NCI-H187 (cell line): ENCODE results near the gene SUSD5.

ENCODE experiments used
- DNase-seq, 2 experiments: peaks; one replicate each; lab custom pipeline; 2025; lab: John Stamatoyannopoulos, UW

The SUSD5 gene

DNA sequence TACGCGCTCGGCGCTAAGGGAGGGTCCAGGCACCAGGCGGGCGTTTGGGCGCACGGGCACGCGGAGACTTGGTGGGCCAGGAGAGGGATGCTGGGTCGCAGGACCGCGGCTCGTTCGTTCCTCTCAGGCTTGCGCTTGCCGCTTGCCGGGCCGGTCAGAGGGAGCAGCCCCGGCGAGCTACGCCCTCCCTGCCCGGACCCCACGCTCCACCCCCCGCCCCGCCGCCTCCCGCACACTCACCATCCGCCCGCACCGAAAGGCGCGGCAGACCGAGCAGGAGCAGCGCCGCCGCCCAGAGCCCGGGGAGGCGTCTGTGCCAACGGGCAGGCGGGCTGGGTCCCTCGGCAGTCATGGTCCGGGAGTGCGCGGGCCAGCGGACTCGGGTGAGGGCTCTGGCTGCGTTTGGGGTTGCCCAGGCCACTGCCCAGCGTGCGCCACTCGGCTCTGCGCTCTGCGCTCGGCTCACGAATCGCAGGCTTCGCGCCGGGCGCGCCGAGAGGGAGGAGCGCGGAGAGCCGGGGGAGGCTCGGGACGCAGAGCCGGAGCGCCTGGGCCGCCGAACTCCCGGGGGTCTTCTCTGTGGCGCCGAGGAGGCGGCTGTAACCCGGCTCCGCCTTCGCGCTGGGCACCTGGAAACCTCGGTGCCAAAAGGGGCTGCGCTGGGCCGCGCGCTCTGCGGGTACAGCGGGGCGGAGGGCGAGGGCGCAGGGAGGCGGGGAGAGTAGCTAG lies at the start of gene SUSD5:
TSS of gene SUSD5 (minus strand) at position 365 of the 729 bp plus-strand sequence. CDS start at position 352, 13 bp downstream.
- no peak for DNase-seq

DNA sequence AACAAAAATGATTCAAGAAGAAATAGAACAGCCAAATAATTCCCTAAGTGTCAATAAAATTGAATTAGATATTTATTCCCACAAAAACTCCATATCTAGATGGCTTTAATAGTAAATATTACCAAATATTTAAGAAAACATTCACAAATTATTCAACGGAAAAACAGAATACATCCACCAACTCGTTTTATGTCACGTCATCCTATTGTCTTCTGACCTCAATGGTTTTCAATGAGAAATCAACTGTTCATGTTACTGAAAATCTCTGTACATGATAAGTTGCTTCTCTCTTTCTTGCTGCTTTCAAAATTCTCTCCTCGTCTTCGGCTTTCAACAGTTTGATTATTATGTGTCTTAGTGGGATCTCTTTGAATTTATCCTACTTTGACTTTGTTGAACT lies 41.5 kb upstream of the SUSD5 start:
- DNase-seq, result no peak

DNA sequence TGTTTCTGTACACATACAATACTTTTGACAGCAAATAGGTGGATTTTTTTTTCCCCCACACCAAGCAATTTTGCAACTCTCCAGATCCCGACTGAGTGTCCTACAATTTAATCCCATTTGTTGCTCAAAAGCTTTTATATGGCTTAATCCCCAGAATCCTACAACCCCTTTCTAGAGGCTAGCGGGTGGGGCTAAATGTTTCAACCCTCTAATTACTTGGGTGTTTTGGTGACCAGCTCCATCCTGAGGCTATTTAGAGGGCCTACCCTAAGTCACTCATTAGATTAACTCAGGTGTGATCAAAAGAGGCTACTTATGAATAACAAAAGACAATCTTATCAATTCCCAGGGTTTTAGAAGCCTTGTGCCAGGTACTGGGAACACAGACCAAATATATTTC lies 37.6 kb upstream of the SUSD5 start:
- DNase-seq, result no peak

DNA sequence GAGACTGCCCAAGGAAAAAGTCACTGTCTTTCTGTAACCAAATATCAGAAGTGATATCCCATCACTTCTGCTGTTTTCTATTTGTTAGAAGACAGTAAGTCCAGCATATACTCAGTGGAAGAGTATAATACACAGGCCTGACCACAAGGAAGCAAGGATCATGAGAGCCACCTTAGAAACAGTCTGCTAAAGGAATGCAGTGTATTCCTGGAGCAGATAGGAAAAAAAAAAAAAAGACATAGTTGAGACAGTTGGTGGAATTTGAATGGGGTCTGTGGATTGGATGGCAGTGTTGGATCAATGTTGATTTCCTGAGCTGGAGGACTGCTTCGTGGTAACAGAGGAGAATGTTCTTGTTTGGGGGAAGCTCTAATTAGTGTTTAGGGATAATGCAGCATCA lies 32.1 kb upstream of the SUSD5 start:
- no peak for DNase-seq

DNA sequence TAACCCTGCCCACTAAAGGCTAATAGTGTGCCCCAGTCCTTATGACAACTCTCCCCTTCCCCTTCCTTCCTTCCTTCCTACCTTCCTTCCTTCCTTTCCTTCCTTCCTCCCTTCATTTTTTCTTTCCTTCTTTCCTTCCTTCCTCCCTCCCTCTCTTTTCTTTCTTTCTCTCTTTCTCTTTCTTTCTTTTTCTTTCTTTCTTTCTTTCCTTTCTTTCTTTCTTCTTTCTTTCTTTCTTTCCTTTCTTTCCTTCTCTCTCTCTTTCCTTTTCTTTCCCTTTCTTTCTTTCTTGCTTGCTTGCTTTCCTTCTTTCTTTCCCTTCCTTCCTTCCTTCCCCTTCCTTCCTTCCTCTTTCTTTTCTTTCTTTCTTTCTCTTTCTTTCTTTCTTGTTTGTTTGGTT lies 28.2 kb upstream of the SUSD5 start:
- DNase-seq, result no peak

DNA sequence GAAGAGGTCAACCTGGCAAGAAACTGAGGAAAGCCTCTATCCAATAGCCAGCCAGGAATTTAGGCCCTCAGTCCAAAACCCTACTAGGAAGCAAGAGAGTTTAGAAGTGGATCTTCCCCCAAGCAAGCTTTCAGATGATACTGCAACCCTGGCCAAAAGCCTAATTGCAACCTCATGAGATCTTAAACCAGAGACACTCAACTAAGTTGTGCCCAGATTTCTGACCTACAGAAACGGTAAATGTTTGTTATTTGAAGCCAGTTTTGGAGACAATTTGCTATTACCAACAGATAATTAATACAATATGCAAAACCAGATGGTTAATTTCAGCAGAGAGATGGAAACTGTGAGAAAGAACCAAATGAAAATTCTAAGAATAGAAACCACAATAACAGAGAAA lies 21.7 kb upstream of the SUSD5 start:
- no peak for DNase-seq

DNA sequence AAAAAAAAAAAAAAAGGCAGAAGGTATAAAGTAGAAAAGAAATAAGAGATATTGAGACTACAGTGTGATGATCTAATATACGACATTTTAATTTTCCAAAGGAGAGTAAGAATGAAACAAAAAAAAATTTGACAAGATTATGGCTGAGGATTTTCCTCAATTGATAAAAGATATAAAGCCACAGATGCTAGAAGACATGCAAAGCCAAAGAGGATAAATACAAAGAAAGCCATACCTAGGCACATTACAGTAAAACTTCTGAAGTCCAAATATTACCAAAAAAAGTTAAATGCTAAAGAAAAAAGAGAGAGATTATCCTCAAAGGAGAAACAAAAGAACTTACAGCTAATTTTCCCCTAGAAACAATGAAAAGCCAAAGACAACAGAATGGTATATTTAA lies 20.3 kb upstream of the SUSD5 start:
- DNase-seq, result no peak

DNA sequence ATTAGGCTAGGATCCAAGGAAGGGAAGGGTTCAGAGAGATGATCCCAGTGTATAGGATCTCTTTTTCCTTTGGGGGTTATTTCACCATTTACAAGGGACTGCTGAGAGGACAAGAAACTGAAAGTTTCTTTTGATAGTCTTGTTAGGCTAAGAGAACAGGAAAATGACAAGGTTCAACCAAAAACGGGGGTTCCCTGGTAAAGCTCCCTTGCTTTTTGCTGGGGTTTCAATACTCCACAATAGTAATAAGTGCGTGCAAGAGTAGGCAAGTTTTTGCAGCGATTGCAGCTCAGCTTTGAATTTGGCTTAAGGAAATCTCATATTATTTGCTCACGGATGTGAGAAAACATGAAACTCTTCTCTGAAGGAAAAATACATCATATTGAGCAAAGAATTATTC lies 18.8 kb upstream of the SUSD5 start:
- no peak for DNase-seq

DNA sequence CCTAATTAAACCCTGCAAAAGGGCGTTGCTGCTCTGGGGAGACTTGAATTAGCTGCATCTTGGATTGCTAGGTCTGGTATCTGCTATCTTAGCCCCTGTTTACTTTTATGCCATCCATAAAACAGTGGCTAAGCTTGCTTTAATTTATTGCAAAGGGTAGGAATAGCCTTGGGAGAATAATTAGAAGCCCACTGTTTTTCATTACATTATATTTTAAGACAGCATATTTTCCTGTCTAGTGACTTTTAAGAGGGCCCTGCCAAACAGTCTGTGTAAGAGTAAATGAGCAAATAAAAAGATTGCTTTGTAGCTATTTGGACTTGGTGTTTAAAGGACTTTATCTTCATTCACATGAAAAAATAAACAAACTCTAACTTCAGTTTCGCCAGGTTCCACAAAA lies 17.4 kb upstream of the SUSD5 start:
- DNase-seq, result no peak

DNA sequence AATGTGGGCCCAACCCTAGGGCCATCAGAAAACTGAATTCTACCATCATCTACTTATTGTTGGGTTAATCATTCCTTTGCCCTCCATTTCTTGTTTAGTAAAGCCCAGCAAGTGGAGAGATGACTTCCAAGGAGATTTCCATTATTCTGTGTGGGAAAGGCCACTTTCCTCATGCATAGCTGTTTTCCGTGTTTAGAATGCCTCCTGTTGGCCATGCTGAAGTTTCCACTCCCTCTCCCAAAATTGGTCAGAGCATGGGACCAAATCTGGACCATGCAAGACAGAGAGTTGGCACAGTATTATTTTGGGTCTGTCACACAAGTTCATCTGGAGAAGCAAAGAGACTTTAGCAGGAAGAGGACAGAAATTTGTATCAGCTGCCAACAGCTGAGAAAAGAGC lies 15.3 kb upstream of the SUSD5 start:
- no peak for DNase-seq

DNA sequence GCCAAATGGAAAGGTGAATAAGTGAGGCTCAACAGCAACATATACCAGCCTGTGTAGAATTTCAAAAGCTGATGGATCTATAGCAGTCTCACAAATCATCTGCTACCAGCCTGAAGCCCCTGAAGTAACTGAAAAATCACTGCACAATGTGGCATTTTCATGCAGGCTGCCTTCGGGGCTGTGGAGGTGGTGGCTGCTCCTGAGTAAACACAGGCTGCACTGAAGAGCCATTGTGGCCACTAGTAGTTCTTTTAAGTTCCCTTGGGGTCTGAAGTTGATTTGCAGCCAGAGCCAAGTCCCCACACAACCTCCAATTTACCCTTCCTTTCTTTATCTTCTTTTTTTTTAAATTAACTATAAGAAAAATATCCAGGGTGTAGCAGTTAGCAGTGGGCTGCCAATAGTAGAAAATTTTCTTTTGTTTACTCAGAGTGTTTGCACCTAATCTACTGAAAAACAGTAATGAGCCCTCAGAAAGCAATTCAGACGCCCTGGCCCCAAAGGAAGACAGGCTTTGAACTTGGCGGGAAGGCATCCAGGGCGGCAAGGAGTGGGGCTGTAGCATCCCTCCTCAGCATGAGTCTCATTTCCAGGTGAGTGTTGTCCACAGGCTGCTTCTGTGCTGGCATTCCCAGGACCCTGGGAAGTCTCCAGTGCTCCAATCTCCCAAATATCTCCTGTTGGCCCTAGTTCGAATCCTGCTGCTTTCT lies 13.3 kb upstream of the SUSD5 start:
- DNase-seq, result peak; percentile 19 to 29

DNA sequence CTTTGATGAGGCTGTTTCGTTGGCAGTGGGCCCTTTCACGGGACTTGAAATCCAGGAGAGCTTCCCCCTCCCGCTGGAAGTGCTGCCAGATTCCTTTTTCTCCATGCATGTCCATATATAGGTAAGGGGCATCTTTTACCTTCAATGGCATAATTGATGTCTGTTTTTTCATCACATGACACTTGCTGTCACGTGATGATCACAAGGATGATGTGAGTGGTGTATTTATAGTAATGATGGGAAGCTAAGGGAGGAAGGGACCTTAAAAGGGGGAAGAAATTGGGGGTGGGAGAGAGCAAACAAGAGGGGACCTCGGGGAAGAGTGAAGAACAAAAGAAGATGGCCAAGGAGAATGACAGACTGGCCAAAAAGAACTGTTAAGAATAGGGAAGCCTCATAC lies 11.3 kb upstream of the SUSD5 start:
- DNase-seq, result no peak

DNA sequence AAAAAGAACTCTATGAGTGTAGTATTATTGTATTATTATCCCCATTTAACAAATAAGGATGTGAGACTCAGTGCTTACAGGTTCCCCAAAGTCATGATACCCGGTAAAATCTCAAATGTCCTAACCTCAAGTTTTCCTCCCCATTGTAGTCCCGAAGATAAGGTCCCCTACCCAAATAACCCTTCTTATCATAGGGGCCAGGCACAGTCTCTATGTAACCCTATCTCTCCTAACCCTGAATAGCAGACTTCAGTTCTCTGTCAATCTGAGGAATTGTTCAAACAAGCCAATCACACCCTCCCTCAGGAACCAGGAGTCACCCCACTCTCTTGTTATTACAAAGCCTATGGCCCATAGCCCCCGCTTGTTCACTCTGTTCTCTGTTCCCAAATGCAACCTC lies 10.5 kb upstream of the SUSD5 start:
- DNase-seq, result no peak

DNA sequence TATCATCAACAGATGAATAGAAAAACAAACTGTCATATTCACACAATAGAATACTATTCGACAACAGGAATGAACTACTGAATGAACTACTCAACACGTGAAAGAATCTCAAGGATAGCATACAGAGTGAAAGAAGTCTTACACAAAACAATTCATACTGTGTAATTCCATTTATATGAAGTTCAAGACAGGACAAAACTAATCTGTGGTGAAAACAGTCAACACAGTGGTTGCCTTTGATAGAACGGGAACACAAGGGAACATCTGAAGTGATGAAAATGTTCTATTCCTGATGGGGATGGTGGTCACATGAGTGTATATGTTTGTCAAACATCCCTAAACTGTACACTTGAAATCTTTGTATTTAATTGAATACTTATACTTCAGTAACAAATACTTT lies 2.6 kb upstream of the SUSD5 start:
- DNase-seq, result no peak

DNA sequence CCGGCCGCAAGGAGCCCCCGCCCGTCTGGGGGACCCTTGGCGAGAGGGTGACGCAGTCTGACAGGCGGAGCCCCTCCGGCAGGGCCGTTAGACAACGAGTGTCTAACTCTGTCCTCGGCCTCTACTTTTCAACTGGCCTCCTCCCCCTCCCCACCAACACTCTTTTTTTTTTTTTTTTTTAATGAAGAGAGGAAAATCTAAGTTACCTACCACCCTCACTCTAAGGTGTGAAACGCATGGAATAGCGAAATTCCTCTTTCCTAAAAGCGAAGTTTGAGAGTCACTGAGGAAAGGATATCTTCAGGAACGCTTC lies 521 bp upstream of the SUSD5 start:
- DNase-seq, result no peak

DNA sequence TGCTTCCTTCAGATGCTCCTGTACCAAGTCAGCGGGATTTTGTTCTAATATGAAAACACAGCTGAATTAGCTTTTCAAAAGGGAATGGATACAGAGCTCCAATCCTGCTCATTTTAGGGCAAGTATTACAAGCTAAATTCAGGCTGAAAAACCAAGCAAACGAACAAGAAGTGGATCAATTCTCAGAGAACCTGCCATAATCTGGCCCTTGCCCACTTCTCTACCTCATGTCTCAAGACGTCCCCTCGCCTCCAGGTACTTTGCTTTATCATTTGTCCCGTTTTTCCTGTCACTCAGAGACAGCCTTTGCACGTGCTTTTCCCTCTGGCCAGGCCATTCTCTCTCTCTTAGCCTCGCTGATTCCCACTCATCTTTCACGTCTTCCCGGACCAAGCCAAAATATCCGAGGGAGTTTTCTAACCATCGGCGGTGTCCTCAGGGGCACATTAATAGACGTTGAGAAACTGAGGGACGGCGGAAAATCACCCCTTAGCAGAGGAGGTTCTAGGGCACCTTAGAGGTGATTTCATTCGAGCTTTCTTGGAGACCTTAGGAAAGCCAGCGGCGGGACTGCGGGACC lies 654 bp downstream of the SUSD5 start:
- no peak for DNase-seq

DNA sequence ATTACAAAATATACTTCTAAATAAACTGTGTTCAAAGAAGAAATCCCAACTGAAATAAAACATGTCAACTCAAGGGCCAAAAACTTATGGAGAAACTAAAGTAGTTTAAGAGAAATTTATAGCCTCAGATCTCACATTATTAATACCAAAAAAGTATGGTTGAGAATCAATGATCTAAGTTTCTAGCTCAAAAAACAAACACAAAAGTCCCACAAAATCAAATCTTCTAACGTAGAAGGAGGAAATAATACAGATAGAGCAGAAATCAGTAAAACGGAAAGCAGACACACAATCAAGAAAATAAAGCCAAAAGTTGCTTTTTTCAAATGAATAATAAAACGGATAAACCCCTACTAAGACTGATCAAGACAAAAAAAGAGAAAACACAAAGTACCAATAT lies 2.9 kb downstream of the SUSD5 start:
- no peak for DNase-seq

DNA sequence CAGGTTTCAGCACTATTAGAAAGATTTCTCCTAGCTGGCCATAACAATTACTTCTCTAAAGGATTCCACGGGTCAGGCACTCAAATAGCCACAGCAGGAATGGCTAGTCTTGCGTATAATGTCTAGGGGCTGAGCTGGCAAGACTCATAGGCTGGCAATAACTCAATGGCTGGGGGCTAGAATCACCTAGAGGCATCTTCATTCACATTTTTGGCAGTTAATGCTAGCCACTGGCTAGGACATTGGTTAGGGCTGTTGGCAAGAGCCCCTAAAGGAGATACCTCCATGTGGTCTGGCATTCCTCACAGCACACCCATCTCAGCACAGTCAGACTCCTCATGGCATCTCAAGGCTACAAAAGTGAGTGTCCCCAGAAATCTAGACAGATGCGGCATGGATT lies 6.2 kb downstream of the SUSD5 start:
- DNase-seq, result no peak

DNA sequence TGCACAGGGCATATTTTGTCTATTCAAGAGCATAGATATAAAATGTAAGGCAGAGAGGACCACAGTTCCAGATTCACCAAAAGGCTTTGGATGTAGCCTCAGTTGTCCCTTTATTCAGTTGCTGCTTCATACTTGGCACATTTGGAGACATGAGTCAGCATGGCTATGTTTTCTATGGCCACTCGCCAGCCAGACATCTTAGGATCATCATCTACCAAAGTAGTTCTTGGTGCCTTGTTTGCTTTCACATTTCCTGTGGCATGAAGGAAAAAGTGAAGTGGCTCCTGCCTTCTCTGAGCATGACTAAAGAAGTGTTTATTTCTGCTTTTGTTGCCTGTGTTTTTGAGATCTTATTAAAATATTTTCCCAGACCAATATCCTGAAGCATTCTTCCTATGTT lies 7.2 kb downstream of the SUSD5 start:
- no peak for DNase-seq

DNA sequence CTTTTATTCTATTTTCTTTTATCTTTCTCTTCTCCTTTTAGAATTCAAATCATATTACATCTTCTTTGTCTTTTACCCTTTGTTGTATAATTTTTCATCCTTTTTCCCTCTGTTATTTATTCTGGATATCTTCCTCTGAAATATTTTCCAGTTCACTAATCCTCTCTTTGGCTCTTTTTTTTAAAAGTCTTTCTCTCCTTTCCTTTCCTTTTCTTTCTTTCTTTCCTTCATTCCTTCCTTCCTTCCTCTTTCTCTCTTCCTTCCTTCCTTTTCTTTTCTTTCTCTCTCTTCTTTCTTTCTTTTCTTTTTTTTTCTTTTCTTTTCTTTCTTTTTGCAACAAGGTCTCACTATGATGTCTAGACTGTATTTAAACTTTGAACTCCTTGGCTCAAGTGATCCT lies 9.3 kb downstream of the SUSD5 start:
- DNase-seq, result no peak

DNA sequence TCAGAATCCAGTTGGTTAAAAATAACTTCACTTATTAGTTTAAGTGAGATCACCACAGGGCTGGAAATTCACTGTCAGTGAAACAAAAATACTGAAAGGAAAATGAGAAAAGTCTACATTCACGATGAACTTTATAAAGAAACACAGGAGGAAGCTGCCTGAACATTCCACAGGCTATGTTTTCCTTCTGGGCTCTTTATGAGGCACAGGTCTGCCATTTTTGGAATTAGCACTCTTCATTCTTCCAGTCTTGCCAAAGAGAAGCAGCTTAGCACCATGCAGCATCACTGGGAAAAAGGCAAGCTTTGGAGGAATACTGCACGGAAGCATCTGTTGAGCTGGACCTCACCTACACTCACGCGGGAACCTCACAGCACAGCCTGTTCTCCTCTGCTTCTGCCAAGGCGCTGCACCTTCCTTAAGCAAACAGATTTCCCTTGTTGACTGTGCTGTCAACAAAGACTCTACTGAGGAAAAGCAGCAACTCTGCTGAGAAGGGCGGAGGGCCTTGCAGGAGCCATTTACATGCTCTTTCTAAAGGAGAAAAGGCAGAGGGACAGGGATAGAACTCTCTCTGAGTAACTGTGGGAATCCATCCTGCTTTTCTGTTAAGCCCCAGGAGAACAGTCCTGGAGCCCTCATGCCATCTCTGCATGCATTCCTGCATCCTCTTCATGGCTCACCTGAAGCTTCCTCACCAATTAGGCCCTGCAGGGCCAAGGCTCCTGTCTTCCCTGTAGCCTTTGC lies 15.7 kb downstream of the SUSD5 start:
- DNase-seq, result no peak

DNA sequence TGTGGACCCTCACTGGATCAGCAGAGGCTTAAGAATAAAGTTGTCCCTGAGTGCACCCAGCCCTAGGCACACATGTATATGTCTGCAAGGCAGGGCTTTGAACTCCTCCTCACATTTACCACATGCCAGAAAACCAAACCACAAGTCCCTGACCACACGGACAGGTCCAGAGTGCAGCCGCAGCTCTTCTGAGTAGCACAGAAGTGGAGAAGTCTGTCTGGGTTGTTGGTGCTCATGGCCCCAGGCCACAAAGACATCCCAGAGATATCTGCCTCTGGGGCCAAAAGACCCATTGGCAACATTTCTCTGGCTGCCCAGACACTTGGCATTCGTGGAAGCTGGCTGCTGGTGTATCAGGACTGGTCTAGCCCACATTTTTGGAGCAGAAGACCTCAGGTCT lies 17.4 kb downstream of the SUSD5 start:
- no peak for DNase-seq

DNA sequence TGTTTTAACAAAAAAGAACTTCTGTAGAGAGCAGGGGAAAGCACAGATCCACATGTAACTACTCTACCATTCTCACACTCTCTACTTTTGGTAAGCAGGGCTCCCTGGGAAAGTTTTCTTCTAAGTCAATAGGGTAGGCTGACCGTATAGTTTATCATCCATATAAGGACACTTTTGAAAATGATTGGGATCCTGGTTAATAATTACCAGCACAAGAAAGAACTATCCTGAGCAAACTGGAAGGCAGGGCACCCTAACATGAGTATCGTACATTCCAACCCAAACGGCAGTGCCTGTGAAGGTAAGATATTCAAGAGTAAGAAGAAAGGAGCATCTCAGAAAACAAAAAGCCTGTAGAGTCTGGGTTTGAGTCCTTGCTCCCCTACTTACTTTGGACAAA lies 22.1 kb downstream of the SUSD5 start:
- DNase-seq, result no peak
